Astrocyte (in vitro differentiated cells and primary cell): ENCODE measurements around the gene PASK.

Experiments
- EZH2 ChIP-seq: IDR thresholded peaks from 2 replicates; pipeline ENCODE4 v1.6.1; 2012; ENCODE audit warnings: mild to moderate bottlenecking, low read length, inconsistent platforms; ENCODE audit not compliant: insufficient read depth
- TF ChIP-seq, protein P1 (sequence below): IDR thresholded peaks from 2 replicates; pipeline ENCODE4 v1.5.1; 2011; ENCODE audit warnings: low read depth, mild to moderate bottlenecking, inconsistent platforms, low read length, moderate library complexity; ENCODE audit not compliant: insufficient read depth

DNA sequence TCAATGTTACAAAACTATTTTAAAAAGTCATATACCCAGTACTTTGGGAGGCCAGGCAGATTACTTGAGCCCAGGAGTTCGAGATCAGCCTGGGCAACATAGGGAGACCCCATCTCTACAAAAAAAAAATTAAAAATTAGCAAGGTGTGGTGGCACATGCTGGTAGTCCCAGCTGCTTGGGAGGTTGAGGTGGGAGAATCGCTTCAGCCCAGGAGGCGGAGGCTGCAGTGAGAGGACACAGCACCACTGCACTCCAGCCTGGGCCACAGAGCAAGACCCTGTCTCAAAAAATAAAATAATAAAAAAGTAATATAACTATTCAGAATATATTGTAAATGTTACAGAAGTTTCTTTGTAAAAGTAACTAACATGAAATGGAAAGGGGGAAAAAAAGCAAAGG lies 1.9 kb downstream of the PASK start:
- TF ChIP-seq, protein P1, sequence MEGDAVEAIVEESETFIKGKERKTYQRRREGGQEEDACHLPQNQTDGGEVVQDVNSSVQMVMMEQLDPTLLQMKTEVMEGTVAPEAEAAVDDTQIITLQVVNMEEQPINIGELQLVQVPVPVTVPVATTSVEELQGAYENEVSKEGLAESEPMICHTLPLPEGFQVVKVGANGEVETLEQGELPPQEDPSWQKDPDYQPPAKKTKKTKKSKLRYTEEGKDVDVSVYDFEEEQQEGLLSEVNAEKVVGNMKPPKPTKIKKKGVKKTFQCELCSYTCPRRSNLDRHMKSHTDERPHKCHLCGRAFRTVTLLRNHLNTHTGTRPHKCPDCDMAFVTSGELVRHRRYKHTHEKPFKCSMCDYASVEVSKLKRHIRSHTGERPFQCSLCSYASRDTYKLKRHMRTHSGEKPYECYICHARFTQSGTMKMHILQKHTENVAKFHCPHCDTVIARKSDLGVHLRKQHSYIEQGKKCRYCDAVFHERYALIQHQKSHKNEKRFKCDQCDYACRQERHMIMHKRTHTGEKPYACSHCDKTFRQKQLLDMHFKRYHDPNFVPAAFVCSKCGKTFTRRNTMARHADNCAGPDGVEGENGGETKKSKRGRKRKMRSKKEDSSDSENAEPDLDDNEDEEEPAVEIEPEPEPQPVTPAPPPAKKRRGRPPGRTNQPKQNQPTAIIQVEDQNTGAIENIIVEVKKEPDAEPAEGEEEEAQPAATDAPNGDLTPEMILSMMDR = no peak
- no peak for TF ChIP-seq EZH2
